GM20431 (cell line): ENCODE data around the gene RRP1.

Experiments
- in situ Hi-C: fragments of 300-500 bp; cut with MseI, MboI; formaldehyde crosslinking; loops from one replicate; pipeline ENCODE4 v1.15.0; 2020; ENCODE audit warnings: low sequenced_read_pairs; ENCODE audit not compliant: unreplicated experiment

Gene RRP1

DNA sequence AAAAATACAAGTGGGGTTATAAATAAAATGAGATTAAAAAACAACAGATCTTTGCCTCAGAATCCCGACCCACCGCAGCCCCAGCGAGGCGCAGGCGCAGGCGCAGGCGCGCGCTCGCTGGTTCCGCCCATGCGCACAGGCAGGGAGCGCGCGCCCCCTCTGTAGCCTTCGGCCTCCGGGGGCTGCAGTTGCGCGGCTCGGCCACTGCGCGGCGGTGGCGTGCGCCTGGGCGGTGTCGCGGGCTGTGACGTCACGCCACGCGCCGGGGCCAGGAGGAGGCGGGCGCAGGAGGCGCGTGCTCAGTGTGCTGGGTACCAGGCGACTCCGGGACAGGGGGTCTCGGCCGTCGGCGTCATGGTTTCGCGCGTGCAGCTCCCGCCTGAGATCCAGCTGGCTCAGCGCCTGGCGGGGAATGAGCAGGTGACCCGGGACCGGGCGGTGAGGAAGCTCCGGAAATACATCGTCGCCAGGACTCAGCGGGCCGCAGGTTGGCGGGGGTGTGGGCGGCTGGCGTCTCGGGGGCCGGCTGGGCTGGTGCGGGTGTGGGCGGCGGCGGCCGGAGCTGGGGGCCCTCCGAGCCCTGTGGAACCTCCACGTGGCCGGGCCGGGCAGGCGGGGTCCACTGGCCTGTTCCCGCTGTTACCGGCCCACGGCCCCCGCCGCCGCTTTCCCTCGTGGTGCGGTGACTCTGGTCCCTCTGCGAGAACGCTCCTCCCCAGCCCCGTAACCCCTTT, at the start of gene RRP1:
Gene RRP1, plus strand, starts transcription at position 302 of the 734 bp plus-strand sequence. Its CDS starts 53 bp downstream, at position 355.
- in situ Hi-C loops, result no loop called here

DNA sequence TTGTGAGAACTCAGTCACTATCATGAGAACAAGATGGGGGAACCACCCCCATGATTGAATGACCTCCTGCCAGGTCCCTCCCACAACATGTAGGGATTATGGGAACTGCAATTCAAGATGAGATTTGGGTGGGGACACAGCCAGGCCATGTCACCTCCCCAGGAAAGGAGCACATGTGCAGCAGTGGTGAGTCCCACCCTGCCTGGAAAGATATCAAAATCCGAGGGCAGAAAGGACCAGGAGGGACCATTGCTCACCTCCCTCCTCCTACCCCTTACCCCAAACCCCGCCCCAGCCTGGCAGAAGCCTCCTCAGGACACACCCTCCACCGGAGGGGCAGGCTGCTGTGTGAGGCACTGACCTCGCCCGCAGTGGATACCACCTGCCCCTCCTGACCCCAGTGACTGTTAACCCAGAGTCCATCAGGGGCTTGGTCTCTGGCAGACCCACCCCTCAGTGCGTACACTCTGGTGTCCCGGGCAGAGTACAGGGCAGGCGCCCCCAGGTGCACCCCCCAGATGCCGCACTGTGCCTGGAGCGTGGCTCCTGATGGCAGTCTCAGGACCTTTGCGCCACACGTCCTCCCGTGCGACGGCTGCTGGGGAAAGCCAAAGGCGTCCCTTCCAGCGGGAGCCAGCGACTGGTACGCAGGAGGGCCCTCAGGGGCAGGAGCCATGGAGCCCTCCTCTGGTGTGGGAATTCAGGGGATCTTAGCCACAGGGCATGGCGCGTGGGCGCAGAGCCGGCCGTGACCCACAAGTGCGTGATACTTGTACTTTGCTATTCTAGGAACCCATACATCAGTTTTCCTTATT, 49.5 kb upstream of the RRP1 start:
- in situ Hi-C loops, result no loop called here

DNA sequence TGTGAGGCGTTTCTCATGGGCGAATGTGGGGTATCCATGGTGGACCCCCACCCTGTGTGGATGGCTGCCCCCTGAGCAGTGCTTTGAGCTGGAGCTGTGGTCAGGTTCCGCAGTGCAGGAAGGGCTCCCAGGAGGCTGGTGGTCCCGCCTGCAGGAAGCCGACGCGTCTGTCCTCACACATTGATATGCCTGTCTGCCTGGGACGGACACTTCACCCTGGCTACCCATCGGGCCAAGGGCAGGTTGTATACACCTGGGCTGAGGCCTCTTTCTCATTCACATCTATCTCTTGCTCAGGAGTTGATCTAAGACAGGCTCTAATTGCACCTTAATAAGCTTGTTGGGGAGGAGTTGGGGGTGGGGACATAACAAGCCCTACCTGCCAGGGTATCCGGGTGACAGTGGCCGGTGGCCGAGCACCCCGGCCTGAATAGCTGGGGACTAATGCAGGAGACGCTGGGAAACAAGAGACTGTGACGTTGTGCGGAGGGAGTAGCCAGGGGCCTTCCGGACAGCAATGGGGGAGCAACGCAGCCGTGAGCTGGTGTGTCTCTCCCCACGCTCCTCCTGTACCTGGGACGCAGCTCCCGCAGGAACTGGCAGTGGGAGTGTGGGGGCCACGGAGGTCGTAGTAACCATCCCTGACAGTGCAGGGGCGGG, 48.8 kb upstream of the RRP1 start:
- in situ Hi-C loops, result no loop called here

DNA sequence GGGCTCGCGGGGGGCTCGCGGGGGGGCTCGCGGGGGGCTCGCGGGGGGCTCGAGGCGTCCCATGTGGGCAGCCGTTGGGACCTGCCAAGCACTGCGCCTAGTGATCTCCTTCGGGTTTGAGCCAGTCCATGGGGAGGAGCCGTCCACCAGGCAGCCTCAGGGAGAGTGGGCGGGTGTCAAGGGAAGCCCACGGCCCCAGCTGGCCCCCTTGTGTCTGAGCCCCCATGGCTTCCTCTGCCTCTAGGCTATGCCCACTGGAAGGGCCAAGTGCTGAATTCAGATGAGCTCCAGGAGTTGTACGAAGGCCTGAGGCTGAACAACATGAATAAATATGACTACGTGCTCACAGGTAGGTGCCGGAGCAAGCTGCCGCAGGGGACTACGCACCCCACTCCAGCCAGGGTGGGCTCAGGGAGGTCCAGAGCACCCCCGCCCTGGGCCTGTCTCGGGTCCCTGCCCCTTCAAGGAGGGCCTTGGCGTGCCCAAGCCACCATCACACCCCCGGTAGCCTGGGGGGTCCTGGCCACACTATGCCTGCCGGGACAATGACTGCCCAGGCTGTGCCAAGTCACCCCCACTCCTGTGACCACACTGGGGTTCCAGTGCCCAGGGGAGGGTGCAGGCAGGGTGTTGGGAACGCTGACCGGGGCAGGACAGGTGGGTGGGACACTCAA, 47.8 kb upstream of the RRP1 start:
- in situ Hi-C loops, result no loop called here

GRCh38 chr21:43743947-43744346, 45.4 kb upstream of the RRP1 start:
- in situ Hi-C loops, result no loop called here

DNA sequence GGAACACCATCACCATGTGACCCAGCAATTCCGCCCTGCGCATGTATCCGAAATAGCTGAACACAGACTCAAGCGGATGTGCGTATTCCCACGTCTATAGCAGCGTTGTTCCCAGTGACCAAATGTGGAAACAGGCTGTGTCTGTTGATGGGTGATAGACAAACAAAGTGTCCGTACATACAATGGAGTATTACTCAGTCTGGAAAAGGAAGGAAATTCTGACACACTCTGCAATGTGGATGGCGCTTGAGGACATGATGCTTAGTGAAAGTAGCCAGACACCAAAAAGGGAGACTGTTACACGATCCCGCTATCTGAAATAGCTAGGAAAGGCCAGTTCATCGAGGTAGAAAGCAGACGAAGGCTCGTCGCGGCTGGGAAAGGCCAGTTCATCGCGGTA, 44.7 kb upstream of the RRP1 start:
- in situ Hi-C loops, result no loop called here

DNA sequence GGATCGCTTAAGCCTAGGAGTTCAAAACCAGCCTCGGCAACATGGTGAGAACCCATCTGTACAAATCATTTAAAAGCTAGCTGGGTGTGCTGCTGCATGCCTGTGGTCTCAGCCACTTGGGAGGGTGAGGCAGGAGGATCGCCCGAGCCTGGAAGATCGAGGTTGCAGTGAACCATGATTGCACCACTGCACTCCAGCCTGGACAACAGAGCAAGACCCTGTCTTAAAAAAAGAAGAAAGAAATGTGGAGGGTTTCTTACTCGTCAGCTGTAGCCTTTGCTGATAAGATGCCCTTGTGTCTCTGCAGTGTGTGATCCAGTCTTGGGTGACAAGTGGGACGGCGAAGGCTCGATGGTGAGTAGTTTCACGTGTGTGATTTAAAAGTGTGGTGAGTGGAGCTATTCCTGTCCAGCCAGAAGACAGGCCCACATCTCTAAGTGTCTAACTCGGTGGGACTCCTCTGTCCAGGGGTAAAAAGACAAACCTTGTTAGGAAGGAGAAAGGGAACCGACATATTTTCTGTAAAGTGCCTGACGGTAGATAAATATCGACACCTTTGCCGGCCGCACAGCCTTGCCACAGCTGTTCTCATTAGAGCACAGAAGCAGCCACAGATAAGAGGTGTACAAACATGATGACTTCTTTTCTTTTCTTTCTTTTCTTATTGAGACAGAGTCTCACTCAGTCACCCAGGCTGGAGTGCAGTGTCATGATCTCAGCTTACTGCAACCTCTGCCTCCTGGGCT, 43.4 kb upstream of the RRP1 start:
- in situ Hi-C loops, result no loop called here

DNA sequence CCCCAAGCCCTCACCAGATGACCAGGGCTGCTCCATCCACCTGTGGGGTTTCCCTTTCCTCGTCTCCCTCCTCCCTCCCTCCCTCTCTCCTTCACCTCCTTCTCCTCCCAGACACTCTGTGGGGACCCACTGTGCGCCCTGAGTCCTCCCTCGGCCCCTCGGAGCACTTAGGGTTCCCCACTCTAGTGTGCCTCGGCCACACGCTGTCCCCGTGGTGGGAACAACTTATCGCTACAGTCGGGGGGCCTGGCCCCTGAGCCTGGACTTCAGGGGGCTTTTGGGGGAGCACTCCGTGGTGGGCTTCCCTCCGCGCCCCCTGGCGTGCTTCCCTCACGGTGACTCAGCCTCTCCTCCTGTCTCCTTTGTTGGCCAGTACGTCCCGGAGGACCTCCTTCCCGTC, 40.8 kb upstream of the RRP1 start:
- in situ Hi-C loops, result no loop called here

DNA sequence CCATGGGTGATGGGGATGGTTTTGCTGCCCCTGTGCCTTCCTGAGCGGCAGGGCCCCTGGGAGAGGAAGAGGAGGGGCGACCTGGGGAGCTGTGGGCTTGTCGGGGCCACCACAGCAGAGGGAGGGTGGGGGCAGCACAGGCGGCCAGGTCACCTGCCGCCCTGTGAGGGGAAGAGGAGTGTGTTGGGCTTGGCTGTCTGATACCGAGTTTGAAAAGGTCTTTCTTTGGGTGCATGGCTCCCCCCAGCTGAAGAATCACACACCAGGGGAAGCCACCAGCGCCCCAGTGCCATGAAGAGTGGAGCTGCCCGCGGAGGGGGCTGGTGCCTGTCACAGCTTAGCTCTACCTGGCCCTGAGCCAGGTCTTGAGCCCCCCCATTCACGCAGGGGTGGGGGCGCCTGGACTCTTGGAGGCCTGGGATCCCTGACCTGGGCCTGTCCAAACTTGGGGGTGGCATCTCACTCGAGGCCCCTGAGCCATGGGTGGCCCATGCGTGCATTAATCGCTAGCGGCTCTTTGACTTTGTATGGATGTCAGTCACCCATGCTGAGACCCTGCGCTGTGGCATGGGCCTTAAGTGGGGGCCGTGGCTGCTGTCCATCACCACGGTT, 39.6 kb upstream of the RRP1 start:
- in situ Hi-C loops, result no loop called here

DNA sequence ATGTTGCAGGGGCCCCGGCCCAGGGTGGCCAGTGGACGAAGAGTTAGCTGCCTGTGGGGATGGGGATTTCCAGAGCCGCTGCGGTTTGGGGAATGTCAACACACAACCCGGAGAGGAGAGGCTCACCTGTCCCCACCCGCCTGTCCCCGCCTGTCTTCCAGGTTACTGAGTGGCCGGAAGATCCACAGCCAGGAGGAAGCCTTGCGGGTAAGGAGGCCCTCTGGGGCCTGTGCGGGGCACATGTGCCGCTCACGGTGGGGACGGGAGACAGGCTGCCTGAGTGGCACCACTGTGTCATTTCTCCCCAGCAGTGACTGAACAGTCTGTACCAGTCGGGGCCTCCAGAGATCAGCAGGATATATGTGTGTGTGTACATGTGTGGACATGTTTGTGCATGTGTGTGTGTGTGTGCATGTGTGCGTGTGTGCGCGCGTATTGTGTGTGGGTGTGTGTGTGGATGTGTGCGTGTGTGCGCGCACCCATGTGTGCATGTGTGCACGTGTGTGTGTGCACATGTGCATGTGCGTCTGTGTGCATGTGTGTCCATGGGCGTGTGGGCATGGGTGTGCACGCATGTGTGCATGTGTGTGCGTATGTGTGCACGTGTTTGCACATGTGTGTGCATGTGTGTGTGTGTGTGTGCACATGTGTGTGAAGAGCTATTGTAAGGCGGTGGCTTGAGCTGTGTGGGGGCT, 38.9 kb upstream of the RRP1 start:
- in situ Hi-C loops, result no loop called here

GRCh38 chr21:43751955-43752591, 37.3 kb upstream of the RRP1 start:
- in situ Hi-C loops, result no loop called here

- in situ Hi-C loops, result no loop called here
Observed at GRCh38 chr21:43752758-43753438, 36.5 kb upstream of the RRP1 start.

GRCh38 chr21:43753439-43753799, 36.0 kb upstream of the RRP1 start:
- in situ Hi-C loops, result no loop called here

GRCh38 chr21:43754948-43755781, 34.2 kb upstream of the RRP1 start:
- in situ Hi-C loops, result no loop called here

GRCh38 chr21:43755820-43756594, 33.4 kb upstream of the RRP1 start:
- in situ Hi-C loops, result no loop called here

- in situ Hi-C loops, result no loop called here
Observed at GRCh38 chr21:43757601-43758000, 31.8 kb upstream of the RRP1 start.
